GM23338 (cell line): ENCODE measurements around the gene NOTCH3. TPM values are rescaled to one million over a fixed set of nuclear protein-coding genes. Genes with fewer than 3 reads are reported as not detected.

Source experiments
- ATAC-seq: fragments of 200-7000 bp; cut with Tn5 transposase; 3 replicates; pipeline ENCODE4 v1.9.1; 2020
- DNase-seq: peaks from one replicate; pipeline ENCODE4 v3.0.0-alpha.2; 2015; ENCODE audit warnings: low spot score
- H2AFZ ChIP-seq: fragments of 200-600 bp; sonication (generic); 2 replicates; pipeline ENCODE4 v1.8.0; 2016; ENCODE audit warnings: antibody characterized with exemption, mild to moderate bottlenecking, moderate library complexity
- H3F3A ChIP-seq: fragments of 200-600 bp; sonication (generic); replicated peaks from 2 replicates; pipeline ENCODE4 v1.8.0; 2017; ENCODE audit warnings: antibody characterized with exemption, mixed run types, low read depth
- H3K27ac ChIP-seq: fragments of 200-600 bp; sonication (generic); 2 replicates; pipeline ENCODE4 v1.6.1; 2016; ENCODE audit warnings: low read depth
- H3K27me3 ChIP-seq: fragments of 200-600 bp; sonication (generic); 2 replicates; pipeline ENCODE4 v1.8.0; 2016; ENCODE audit warnings: mild to moderate bottlenecking, mixed run types, moderate library complexity; ENCODE audit not compliant: insufficient read depth
- H3K36me3 ChIP-seq: fragments of 200-600 bp; sonication (generic); 2 replicates; pipeline ENCODE4 v1.8.0; 2016; ENCODE audit warnings: mild to moderate bottlenecking; ENCODE audit not compliant: insufficient read depth
- H3K4me1 ChIP-seq: fragments of 200-600 bp; sonication (generic); 2 replicates; pipeline ENCODE4 v1.8.0; 2016; ENCODE audit warnings: mild to moderate bottlenecking, moderate library complexity; ENCODE audit not compliant: insufficient read depth
- H3K4me2 ChIP-seq: fragments of 200-600 bp; sonication (generic); 2 replicates; pipeline ENCODE4 v1.7.1; 2017; ENCODE audit warnings: mixed run types
- H3K4me3 ChIP-seq: fragments of 200-600 bp; sonication (generic); 2 replicates; pipeline ENCODE4 v1.6.1; 2016; ENCODE audit warnings: mixed run types
- H3K79me2 ChIP-seq: fragments of 200-600 bp; sonication (generic); replicated peaks from 2 replicates; pipeline ENCODE4 v1.8.0; 2017; ENCODE audit warnings: mild to moderate bottlenecking; ENCODE audit not compliant: insufficient read depth
- H3K9me2 ChIP-seq: fragments of 200-600 bp; sonication (generic); 2 replicates; pipeline ENCODE4 v1.8.0; 2017; ENCODE audit not compliant: insufficient read depth
- H4K20me1 ChIP-seq: fragments of 200-600 bp; sonication (generic); replicated peaks from 2 replicates; pipeline ENCODE4 v1.8.0; 2017; ENCODE audit warnings: mild to moderate bottlenecking; ENCODE audit not compliant: insufficient read depth
- H3K27ac Mint-ChIP-seq: 2 replicates; pipeline ENCODE4 v1.8.0; 2020; ENCODE audit warnings: inconsistent platforms, mild to moderate bottlenecking, moderate library complexity, mixed read lengths
- H3K27me3 Mint-ChIP-seq: 3 replicates; pipeline ENCODE4 v1.8.0; 2022; ENCODE audit warnings: low read depth, mild to moderate bottlenecking, moderate library complexity, mixed read lengths, inconsistent platforms; ENCODE audit not compliant: insufficient read depth, poor library complexity
- H3K36me3 Mint-ChIP-seq: 3 replicates; pipeline ENCODE4 v1.8.0; 2021; ENCODE audit warnings: low read depth, mild to moderate bottlenecking, inconsistent platforms, moderate library complexity, mixed read lengths
- H3K4me1 Mint-ChIP-seq: 3 replicates; pipeline ENCODE4 v1.8.0; 2020; ENCODE audit warnings: mild to moderate bottlenecking, inconsistent platforms, mixed read lengths
- H3K4me3 Mint-ChIP-seq: 3 replicates; pipeline ENCODE4 v1.8.0; 2021; ENCODE audit warnings: moderate library complexity, mild to moderate bottlenecking, inconsistent platforms, mixed read lengths
- H3K9me3 Mint-ChIP-seq: 3 replicates; pipeline ENCODE4 v1.8.0; 2020; ENCODE audit warnings: moderate library complexity, mild to moderate bottlenecking, inconsistent platforms, mixed read lengths
- CREB1 ChIP-seq: fragments of 250-450 bp; sonication (Bioruptor Pico); IDR thresholded peaks from 2 replicates; pipeline ENCODE4 v1.5.0; 2020; ENCODE audit warnings: low read depth, mild to moderate bottlenecking, moderate library complexity
- CTCF ChIP-seq, 2 experiments: fragments of 200-600 bp in 1 of 2; sonication (generic) in 1 of 2; conservative IDR thresholded peaks; 2 replicates each; pipeline versions ENCODE4 v1.5.1 to v1.6.1; 2016 to 2017; ENCODE audit warnings: antibody characterized with exemption in 2 of 2, low read depth in 2 of 2, mild to moderate bottlenecking in 2 of 2, moderate library complexity in 1 of 2
- ETS1 ChIP-seq: IDR thresholded peaks from 2 replicates; pipeline ENCODE4 v1.6.1; 2016; ENCODE audit warnings: antibody characterized with exemption
- EZH2 ChIP-seq: fragments of 200-600 bp; sonication (generic); IDR thresholded peaks from one replicate; pipeline ENCODE4 v1.8.0; 2017; ENCODE audit warnings: antibody characterized with exemption, mild to moderate bottlenecking, low read depth; ENCODE audit not compliant: unreplicated experiment
- EZH2phosphoT487 ChIP-seq: fragments of 200-600 bp; sonication (generic); IDR thresholded peaks from one replicate; pipeline ENCODE4 v1.8.1; 2018; ENCODE audit warnings: antibody characterized with exemption; ENCODE audit not compliant: unreplicated experiment
- JUNB ChIP-seq: IDR thresholded peaks from one replicate; pipeline ENCODE4 v1.6.1; 2016; ENCODE audit warnings: antibody characterized with exemption; ENCODE audit not compliant: unreplicated experiment
- NANOG ChIP-seq: IDR thresholded peaks from 2 replicates; pipeline ENCODE4 v1.6.1; 2016; ENCODE audit warnings: antibody characterized with exemption, borderline replicate concordance
- POLR2AphosphoS5 ChIP-seq: IDR thresholded peaks from 2 replicates; pipeline ENCODE4 v1.6.1; 2016; ENCODE audit warnings: antibody characterized with exemption, low read depth
- REST ChIP-seq: IDR thresholded peaks from one replicate; pipeline ENCODE4 v1.6.1; 2018; ENCODE audit warnings: antibody characterized with exemption; ENCODE audit not compliant: unreplicated experiment
- STAT1 ChIP-seq: IDR thresholded peaks from one replicate; pipeline ENCODE4 v1.6.1; 2016; ENCODE audit warnings: antibody characterized with exemption; ENCODE audit not compliant: unreplicated experiment
- ZNF114 ChIP-seq: fragments of 250-450 bp; sonication (Bioruptor Pico); IDR thresholded peaks from 2 replicates; pipeline ENCODE4 v1.5.0; 2020; ENCODE audit warnings: mild to moderate bottlenecking, moderate library complexity
- ZNF462 ChIP-seq: fragments of 250-450 bp; sonication (Bioruptor Pico); IDR thresholded peaks from 2 replicates; pipeline ENCODE4 v1.5.0; 2020; ENCODE audit warnings: mild to moderate bottlenecking, moderate library complexity
- polyA plus RNA-seq: library from polyadenylated mRNA; unstranded; fragments of >200 nt; fragmentation: Nextera tagmentation; extraction: Ambion mirVana; gene quantifications from 2 replicates; pipeline ENCODE4 v1.2.1, GENCODE V29; 2016
- total RNA-seq: library from RNA; depleted of rRNA; stranded (reverse); fragments of >200 nt; shearing (Covaris generic); gene quantifications from 2 replicates; pipeline ENCODE4 v1.2.3, GENCODE V29; 2014

The NOTCH3 gene
- total and polyA plus RNA-seq, 2 experiments from 2014 or later = 24.3 to 172 TPM

- TF ChIP-seq REST = no peak
- no peak for TF ChIP-seq CTCF (conservative IDR thresholded peaks at IDR 0.05; ENCODE audit: low read depth in 2 of 2)
- TF ChIP-seq ZNF114 (CRISPR knock-in tag) = no peak
- no peak for TF ChIP-seq CREB1 (CRISPR knock-in tag)
- no peak for TF ChIP-seq JUNB
Observed at GRCh38 chr19:15235781-15236180, 35.0 kb upstream of the NOTCH3 start (continued).

- no peak for DNase-seq
- Histone ChIP-seq H3F3A (peaks cover 27% of the 10 kb centered on the region), H4K20me1 (peaks cover 9% of the 10 kb centered on the region; the same call in 1 of the 2 replicates), H3K4me1 (no peaks in the 10 kb centered on the region; the same call in 1 of the 2 replicates), H3K27me3 (no peaks in the 10 kb centered on the region), H3K4me3 (no peak overlapping the region), H3K9me2 (no peaks in the 10 kb centered on the region), H3K27ac (peak overlapping the region; percentile 74), H3K4me2 (no peak overlapping the region), H3K79me2 (no peaks in the 10 kb centered on the region), H3K36me3 (peaks cover 13% of the 10 kb centered on the region; the same call in 1 of the 2 replicates), H2AFZ (no peak overlapping the region)
- H3K27me3 Mint-ChIP-seq = peaks cover 22% of the 10 kb centered on the region
- no peak for ATAC-seq
- no peaks in the 10 kb centered on the region for H3K9me3 Mint-ChIP-seq
- H3K36me3 Mint-ChIP-seq = peaks cover 39% of the 10 kb centered on the region
- H3K4me3 Mint-ChIP-seq = peak overlapping the region; percentile 1; the same call in 1 of the 3 replicates
- no peak overlapping the region for H3K27ac Mint-ChIP-seq
- peaks cover 7% of the 10 kb centered on the region; the same call in 2 of the 3 replicates for H3K4me1 Mint-ChIP-seq
- TF ChIP-seq JUNB (no peak), ZNF462 (CRISPR knock-in tag) (no peak), STAT1 (no peak), POLR2AphosphoS5 (no peak), ETS1 (no peak), EZH2phosphoT487 (no peak), NANOG (no peak), CREB1 (CRISPR knock-in tag) (no peak), EZH2 (no peak)
Observed at GRCh38 chr19:15234431-15235130, 33.8 kb upstream of the NOTCH3 start.
